ENCODE measurements around the gene TMA7B.
"Not testable (repeated sequence)": the region's sequence is repeated elsewhere in the genome, so short reads cannot be mapped to it uniquely, and the experiment has no call there.

Gene TMA7B

GRCh38 chr22:39992088-39992826 lies 32.1 kb downstream of the TMA7B start:
- DNase-seq (ENCODE audit: insufficient read length) (no peak), FAIRE-seq (no peak)
- TF ChIP-seq POLR2A (IDR thresholded peaks at IDR 0.05; ENCODE audit: low read depth, low read length) = no peak
- no peak for TF ChIP-seq POLR2AphosphoS5 (IDR thresholded peaks at IDR 0.05; ENCODE audit: low read depth, low read length)
- TF ChIP-seq TAF1 (IDR thresholded peaks at IDR 0.05; ENCODE audit: borderline replicate concordance, low read depth, low read length) = no peak

- FAIRE-seq; DNase-seq (ENCODE audit: insufficient read length): not testable (repeated sequence)
These were observed 32.7 kb downstream of the TMA7B start for GRCh38 chr22:39992894-39993293.

GRCh38 chr22:39994041-39994565 lies 33.9 kb downstream of the TMA7B start:
- no peak for FAIRE-seq
- TF ChIP-seq TAF1 (IDR thresholded peaks at IDR 0.05; ENCODE audit: borderline replicate concordance, low read depth, low read length) = no peak
- TF ChIP-seq POLR2A (IDR thresholded peaks at IDR 0.05; ENCODE audit: low read depth, low read length) = no peak
- no peak for TF ChIP-seq POLR2AphosphoS5 (IDR thresholded peaks at IDR 0.05; ENCODE audit: low read depth, low read length)
- DNase-seq (ENCODE audit: insufficient read length) = no peak

- FAIRE-seq = no peak
These were observed 34.6 kb downstream of the TMA7B start, which contains the start of gene FAM83F for GRCh38 chr22:39994566-39995392. FAM83F (plus strand) TSS chr22:39994954; CDS start chr22:39995043, 89 bp downstream.

GRCh38 chr22:39995393-39996252 lies 35.4 kb downstream of the TMA7B start:
- DNase-seq (ENCODE audit: insufficient read length) (no peak), FAIRE-seq (no peak)

More at GRCh38 chr22:39994566-39995392, 34.6 kb downstream of the TMA7B start, which contains the start of gene FAM83F:
- DNase-seq (ENCODE audit: insufficient read length) = no peak
- TF ChIP-seq POLR2A (IDR thresholded peaks at IDR 0.05; ENCODE audit: low read depth, low read length) (no peak), TAF1 (IDR thresholded peaks at IDR 0.05; ENCODE audit: borderline replicate concordance, low read depth, low read length) (no peak)

GRCh38 chr22:39996732-39997131 lies 36.5 kb downstream of the TMA7B start:
- no peak for FAIRE-seq
- no peak for DNase-seq (ENCODE audit: insufficient read length)
- TF ChIP-seq POLR2A (IDR thresholded peaks at IDR 0.05; ENCODE audit: low read depth, low read length) (no peak), TAF1 (IDR thresholded peaks at IDR 0.05; ENCODE audit: borderline replicate concordance, low read depth, low read length) (no peak)

More at GRCh38 chr22:39995393-39996252, 35.4 kb downstream of the TMA7B start:
- TF ChIP-seq TAF1 (IDR thresholded peaks at IDR 0.05; ENCODE audit: borderline replicate concordance, low read depth, low read length) = no peak
- TF ChIP-seq POLR2AphosphoS5 (IDR thresholded peaks at IDR 0.05; ENCODE audit: low read depth, low read length) = no peak

- DNase-seq (ENCODE audit: insufficient read length) = no peak
- FAIRE-seq = no peak
- TF ChIP-seq POLR2A (IDR thresholded peaks at IDR 0.05; ENCODE audit: low read depth, low read length) (no peak), TAF1 (IDR thresholded peaks at IDR 0.05; ENCODE audit: borderline replicate concordance, low read depth, low read length) (no peak), POLR2AphosphoS5 (IDR thresholded peaks at IDR 0.05; ENCODE audit: low read depth, low read length) (no peak)
These were observed 37.2 kb downstream of the TMA7B start for GRCh38 chr22:39997421-39997820.

GRCh38 chr22:39997939-39998726 lies 37.9 kb downstream of the TMA7B start:
- FAIRE-seq (no peak), DNase-seq (ENCODE audit: insufficient read length) (no peak)

GRCh38 chr22:39999144-39999757 lies 39.1 kb downstream of the TMA7B start:
- DNase-seq (ENCODE audit: insufficient read length) (no peak), FAIRE-seq (no peak)
- TF ChIP-seq POLR2A (IDR thresholded peaks at IDR 0.05; ENCODE audit: low read depth, low read length) (no peak), TAF1 (IDR thresholded peaks at IDR 0.05; ENCODE audit: borderline replicate concordance, low read depth, low read length) (no peak), POLR2AphosphoS5 (IDR thresholded peaks at IDR 0.05; ENCODE audit: low read depth, low read length) (no peak)

More at GRCh38 chr22:39997939-39998726, 37.9 kb downstream of the TMA7B start:
- TF ChIP-seq POLR2A (IDR thresholded peaks at IDR 0.05; ENCODE audit: low read depth, low read length) (no peak), POLR2AphosphoS5 (IDR thresholded peaks at IDR 0.05; ENCODE audit: low read depth, low read length) (no peak), TAF1 (IDR thresholded peaks at IDR 0.05; ENCODE audit: borderline replicate concordance, low read depth, low read length) (no peak)

GRCh38 chr22:40000171-40000570 lies 40.0 kb downstream of the TMA7B start:
- DNase-seq (ENCODE audit: insufficient read length) (no peak), FAIRE-seq (no peak)
- TF ChIP-seq POLR2A (IDR thresholded peaks at IDR 0.05; ENCODE audit: low read depth, low read length) (no peak), POLR2AphosphoS5 (IDR thresholded peaks at IDR 0.05; ENCODE audit: low read depth, low read length) (no peak), TAF1 (IDR thresholded peaks at IDR 0.05; ENCODE audit: borderline replicate concordance, low read depth, low read length) (no peak)

Measured in GM12892 (cell line).